GM19035 (cell line): Measurements from ENCODE around the gene BIRC5.

ENCODE experiments used
- ATAC-seq: cut with Tn5 transposase; IDR thresholded peaks from one replicate; pipeline ENCODE4 v1.9.1; 2021; ENCODE audit not compliant: unreplicated experiment

Gene BIRC5

GRCh38 chr17:78271419-78272170, 57.5 kb downstream of the BIRC5 start:
- no peak for ATAC-seq

- ATAC-seq: no peak
These were observed 58.3 kb downstream of the BIRC5 start for GRCh38 chr17:78272181-78272913.

GRCh38 chr17:78272914-78273258, 58.8 kb downstream of the BIRC5 start:
- no peak for ATAC-seq

GRCh38 chr17:78273813-78274212, 59.8 kb downstream of the BIRC5 start:
- no peak for ATAC-seq
